Body of pancreas (tissue), 4 donors: ENCODE data around the gene MAMSTR. TPM values are rescaled to one million over a fixed set of nuclear protein-coding genes. Genes with fewer than 3 reads are reported as not detected.
A peak's percentile ranks its signal among the peaks of the same experiment; 100 is the strongest.

Experiments
- ATAC-seq: fragments of 150-250 bp; one replicate; pipeline ENCODE4 v1.9.1; 2016
- DNase-seq, 4 donors: peaks; one replicate each; pipeline ENCODE4 v3.0.0-alpha.2; 2019
- H3K27ac ChIP-seq, 4 donors: fragments of 200-600 bp; sonication (generic); 1 replicate in 3 of 4; 2 replicates in 1 of 4; pipeline versions ENCODE4 v1.5.1 to v1.6.1; 2016 to 2019; ENCODE audit warnings: mild to moderate bottlenecking in 1 of 4, mixed read lengths in 1 of 4, moderate library complexity in 1 of 4
- H3K27me3 ChIP-seq, 2 donors: fragments of 200-600 bp; sonication (generic); one replicate each; pipeline ENCODE4 v1.6.0; 2016; ENCODE audit warnings: mild to moderate bottlenecking in 1 of 2
- H3K36me3 ChIP-seq, 2 donors: fragments of 200-600 bp; sonication (generic); replicated peaks in 1 of 2; 2 replicates each; pipeline ENCODE4 v1.5.1; 2016; ENCODE audit warnings: low read depth in 2 of 2; ENCODE audit not compliant: insufficient read depth in 1 of 2
- H3K4me1 ChIP-seq: fragments of 200-600 bp; sonication (generic); one replicate; pipeline ENCODE4 v1.6.0; 2016
- H3K4me3 ChIP-seq, 2 donors: fragments of 200-600 bp; sonication (generic); 1 replicate in 1 of 2; 2 replicates in 1 of 2; pipeline ENCODE4 v1.5.1; 2016 to 2019
- H3K9me3 ChIP-seq, 3 donors: fragments of 200-600 bp; sonication (generic); 1 replicate in 2 of 3; 2 replicates in 1 of 3; pipeline ENCODE4 v1.5.1; 2016
- CTCF ChIP-seq, 7 experiments: fragments of 450-650 bp in 4 of 7; fragments of 200-600 bp in 3 of 7; sonication (generic) in 3 of 7; IDR thresholded peaks; one replicate each; pipeline ENCODE4 v1.5.1; 2016 to 2019; ENCODE audit warnings: antibody characterized with exemption in 7 of 7
- POLR2A ChIP-seq, 3 donors: fragments of 450-650 bp; IDR thresholded peaks; one replicate each; pipeline ENCODE4 v1.6.1; 2016; ENCODE audit warnings: antibody characterized with exemption in 3 of 3, mild to moderate bottlenecking in 2 of 3
- WGBS, 2 donors: methylation state at CpG; one replicate each; pipeline ENCODE4 v1.1.5; 2017; 5-methylcytosine and 5-hydroxymethylcytosine counted together
- intact Hi-C: fragments of 100-400 bp; cut with DNase I; formaldehyde crosslinking; loops from one replicate; pipeline ENCODE4 v1.15.1; 2023
- total RNA-seq, 2 donors: library from RNA; depleted of rRNA; stranded (reverse); fragments of >200 nt; gene quantifications; one replicate each; pipeline ENCODE4 v1.1.0, GENCODE V29; 2016

Gene MAMSTR
- total RNA-seq, 2 donors from 2014 or later, result 0.26 to 7.3 TPM

DNA sequence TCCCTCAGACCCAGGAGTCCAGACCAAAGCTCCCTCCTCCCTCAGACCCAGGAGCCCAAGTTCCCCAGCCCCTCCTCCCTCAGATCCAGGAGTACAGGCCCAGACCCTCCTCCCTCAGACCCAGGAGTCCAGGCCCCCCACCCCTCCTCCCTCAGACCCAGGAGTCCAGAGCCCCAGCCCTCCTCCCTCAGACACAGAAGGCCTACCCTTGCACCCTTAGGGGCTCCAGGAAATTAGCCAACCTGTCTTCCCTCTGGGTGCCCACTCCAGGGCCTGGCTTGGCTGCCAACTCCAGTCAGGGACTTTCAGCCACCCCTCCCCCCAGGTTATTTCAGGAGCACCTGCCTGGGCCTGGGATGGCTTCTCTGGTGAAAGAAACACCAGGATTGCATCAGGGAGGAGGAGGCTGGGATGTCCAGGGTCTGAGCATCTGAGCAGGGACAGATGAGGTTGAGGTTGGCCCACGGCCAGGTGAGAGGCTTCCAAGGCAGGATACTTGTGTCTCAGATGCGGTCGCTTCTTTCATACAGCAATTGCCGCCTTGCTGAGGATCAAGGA lies 35.6 kb upstream of the MAMSTR start, which contains the start of gene FGF21:
Gene FGF21 (plus strand): TSS at position 441 of the 558 bp plus-strand sequence. CDS start 713 bp downstream, outside the sequence.
- DNase-seq, result peak in 2 of 4 donors; percentile 40 to 47
- no peak for ATAC-seq
- intact Hi-C loops, result no loop called here
- 37 to 79% methylated on average over 2 to 4 of the region's 4 CpGs for WGBS, 2 donors
- Histone ChIP-seq H3K36me3 (no peaks in the 10 kb centered on the region), H3K27me3 (no peaks in the 10 kb centered on the region), H3K9me3 (no peaks in the 10 kb centered on the region), H3K4me1 (peaks cover 38% of the 10 kb centered on the region), H3K27ac (peak within 1 kb of the TSS in 1 of 4 donors; percentile 80), H3K4me3 (no peak within 1 kb of the TSS)
- no peak for TF ChIP-seq CTCF (IDR thresholded peaks at IDR 0.05)
- TF ChIP-seq POLR2A (IDR thresholded peaks at IDR 0.05), result no peak

DNA sequence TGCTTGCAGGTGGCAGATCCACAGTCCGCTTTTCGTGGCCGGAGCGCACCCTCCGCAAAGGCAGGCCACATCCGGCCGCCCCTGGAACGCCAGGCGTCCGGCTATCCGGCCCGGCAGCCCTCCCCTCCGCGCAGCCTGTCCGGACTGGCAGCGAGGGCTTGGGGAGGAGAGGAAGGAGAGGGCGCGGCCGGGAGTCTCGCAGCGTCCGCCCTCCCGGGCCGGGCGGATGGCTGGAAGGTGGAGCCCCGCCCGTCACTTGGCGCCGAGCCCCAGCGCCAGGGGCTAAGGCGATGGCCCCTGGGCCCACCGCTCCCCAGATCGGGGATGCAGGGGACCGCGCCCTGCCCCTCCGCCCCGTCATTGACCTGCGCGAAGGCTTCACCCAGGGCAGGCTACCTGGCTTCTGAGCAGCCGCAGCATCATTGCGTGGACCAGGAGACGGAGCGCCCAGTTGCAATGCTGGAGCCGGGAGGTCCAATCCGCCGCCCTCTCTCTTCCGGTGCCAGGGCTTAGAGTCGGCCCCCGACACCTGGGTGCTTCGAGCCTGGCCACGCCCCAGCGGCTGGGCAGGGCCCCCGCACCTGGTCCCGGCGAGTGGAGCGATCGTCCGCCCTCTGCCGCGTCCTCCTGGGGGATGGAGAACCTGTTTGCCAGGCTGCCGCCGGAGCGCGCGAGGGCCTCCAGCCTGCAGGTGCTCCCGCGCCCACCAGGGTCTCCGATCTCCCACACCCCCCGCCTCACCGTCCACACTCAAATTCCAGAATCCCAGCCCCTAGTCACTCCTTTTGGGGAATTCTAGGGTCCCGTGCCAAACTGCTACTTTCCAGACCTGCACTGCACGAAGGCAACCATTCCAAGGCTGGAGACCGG lies 33.2 kb upstream of the MAMSTR start, which contains the start of gene FUT1:
Gene FUT1 (minus strand): TSS at position 146 of the 870 bp plus-strand sequence. CDS start 1,360 bp downstream, outside the sequence.
- H3K4me1 ChIP-seq, result peaks cover 57% of the 10 kb centered on the region
- DNase-seq (peak; percentile 94 to 98 (median 96)), ATAC-seq (peak; percentile 88)
- peak within 1 kb of the TSS; percentile 28 to 44 for H3K4me3 ChIP-seq
- H3K36me3 ChIP-seq, result no peaks in the 10 kb centered on the region
- TF ChIP-seq POLR2A (IDR thresholded peaks at IDR 0.05) (peak; percentile 82 to 84 (median 83)), CTCF (IDR thresholded peaks at IDR 0.05) (peak in 6 of 7 experiments; percentile 18 to 78 (median 61))
- WGBS, 2 donors, result 1 to 4% methylated on average over 9 to 72 of the region's 73 CpGs
- intact Hi-C loops, result no loop called here
- no peaks in the 10 kb centered on the region for H3K27me3 ChIP-seq
- peak within 1 kb of the TSS; percentile 80 to 94 (median 88) for H3K27ac ChIP-seq
- no peaks in the 10 kb centered on the region for H3K9me3 ChIP-seq

DNA sequence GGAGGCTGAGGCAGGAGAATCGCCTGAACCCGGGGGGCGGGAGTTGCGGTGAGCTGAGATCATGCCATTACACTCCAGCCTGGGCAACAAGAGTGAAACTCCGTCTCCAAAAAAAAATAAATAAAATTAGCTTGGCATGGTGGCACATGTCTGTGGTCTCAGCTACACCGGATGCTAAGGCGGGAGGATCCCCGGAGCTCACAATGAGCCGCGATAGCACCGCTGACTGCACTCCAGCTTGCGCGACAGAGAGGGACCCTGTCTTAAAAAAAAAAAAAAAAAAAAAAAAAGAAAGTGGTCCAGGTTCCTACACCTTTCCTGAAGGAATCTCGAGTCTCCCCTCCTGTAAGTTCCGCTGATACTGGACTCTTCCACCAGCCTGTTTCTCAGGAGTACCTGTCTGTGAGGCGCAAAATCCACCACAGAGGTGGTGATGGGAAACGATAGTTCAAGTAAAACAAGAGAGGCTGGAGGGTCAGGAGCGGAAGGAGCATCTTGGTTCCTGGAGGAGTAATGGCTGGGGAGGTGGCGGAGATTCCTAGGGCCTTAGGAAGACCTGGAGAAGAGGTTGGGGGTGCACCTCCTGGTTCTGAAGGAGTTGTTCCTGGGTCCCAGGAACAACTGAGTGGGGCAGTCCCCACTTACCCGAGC lies 32.4 kb upstream of the MAMSTR start:
- ATAC-seq, result no peak

DNA sequence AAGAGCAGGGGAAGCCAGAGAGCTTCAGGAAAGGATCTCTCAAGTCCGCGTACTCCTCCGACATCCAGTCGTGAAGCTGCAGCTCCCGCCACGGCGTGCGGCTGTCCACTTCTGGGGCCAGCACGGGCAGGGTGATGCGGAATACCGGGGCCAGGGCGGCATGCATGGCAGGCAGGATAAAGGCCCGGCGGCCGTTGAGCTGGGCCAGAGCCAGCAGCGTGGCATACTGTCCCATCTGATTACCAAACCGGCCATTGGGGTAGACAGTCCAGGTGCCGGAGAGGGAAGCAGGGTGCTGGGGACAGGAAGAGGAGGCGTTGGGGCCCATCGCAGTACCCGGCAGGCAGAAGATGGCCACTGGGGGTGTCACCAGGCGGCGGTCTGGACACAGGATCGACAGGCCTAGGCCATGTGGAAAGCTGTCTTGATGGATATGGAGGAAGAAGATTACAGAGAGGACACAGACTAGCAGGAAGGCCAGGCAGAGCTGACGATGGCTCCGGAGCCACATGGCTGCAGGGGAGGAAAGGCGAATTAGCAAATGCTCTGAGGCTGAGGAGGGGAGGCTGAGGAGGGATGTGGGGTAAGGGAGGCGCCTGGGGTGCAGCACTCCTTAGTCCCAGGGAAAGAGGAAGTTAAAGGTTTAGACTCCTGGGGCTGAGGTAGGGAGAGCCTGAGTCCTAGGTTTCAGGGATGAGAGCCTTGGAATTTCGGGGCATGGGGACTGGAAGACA lies 31.4 kb upstream of the MAMSTR start:
- no peaks in the 10 kb centered on the region for H3K9me3 ChIP-seq
- peak overlapping the region; percentile 34 to 94 (median 82) for H3K27ac ChIP-seq
- intact Hi-C loops, result no loop called here
- H3K36me3 ChIP-seq, result no peaks in the 10 kb centered on the region
- no peaks in the 10 kb centered on the region for H3K27me3 ChIP-seq
- TF ChIP-seq CTCF (IDR thresholded peaks at IDR 0.05) (no peak), POLR2A (IDR thresholded peaks at IDR 0.05) (peak in 1 of 3 donors; percentile 3)
- 43 to 44% methylated on average over 21 to 27 of the region's 29 CpGs for WGBS, 2 donors
- DNase-seq (peak; percentile 49 to 66 (median 52)), ATAC-seq (no peak)
- peaks cover 73% of the 10 kb centered on the region for H3K4me1 ChIP-seq
- peak overlapping the region in 1 of 2 donors; percentile 12 for H3K4me3 ChIP-seq

More for the DNA sequence above, 32.4 kb upstream of the MAMSTR start:
- intact Hi-C loops, result no loop called here
- no peaks in the 10 kb centered on the region for H3K27me3 ChIP-seq
- peak overlapping the region; percentile 80 to 94 (median 88) for H3K27ac ChIP-seq
- H3K9me3 ChIP-seq, result no peaks in the 10 kb centered on the region
- no peak for TF ChIP-seq POLR2A (IDR thresholded peaks at IDR 0.05)
- H3K4me1 ChIP-seq, result peaks cover 65% of the 10 kb centered on the region
- DNase-seq, result no peak
- no peaks in the 10 kb centered on the region for H3K36me3 ChIP-seq
- 14 to 23% methylated on average over 20 of the region's 20 CpGs for WGBS, 2 donors
- peak overlapping the region; percentile 28 to 44 for H3K4me3 ChIP-seq
